Chondrocyte (in vitro differentiated cells): Measurements from ENCODE around the gene CYREN. TPM values are rescaled to one million over a fixed set of nuclear protein-coding genes. Genes with fewer than 3 reads are reported as not detected.

Source experiments
- DNase-seq: peaks from one replicate; pipeline ENCODE4 v3.0.0; 2021; ENCODE audit warnings: mixed read lengths, low spot score
- H3K27ac Mint-ChIP-seq: one replicate; pipeline ENCODE4 v1.8.0; 2021; ENCODE audit warnings: mild to moderate bottlenecking, moderate library complexity, mixed read lengths; ENCODE audit not compliant: unreplicated experiment
- H3K27me3 Mint-ChIP-seq: 2 replicates; pipeline ENCODE4 v1.8.0; 2021; ENCODE audit warnings: low read depth, mixed read lengths
- H3K36me3 Mint-ChIP-seq: 2 replicates; pipeline ENCODE4 v1.8.0; 2021; ENCODE audit warnings: low read depth, mixed read lengths
- H3K4me1 Mint-ChIP-seq: 2 replicates; pipeline ENCODE4 v1.8.0; 2021; ENCODE audit warnings: low read depth, mild to moderate bottlenecking, mixed read lengths
- H3K4me3 Mint-ChIP-seq: one replicate; pipeline ENCODE4 v1.8.0; 2021; ENCODE audit warnings: mild to moderate bottlenecking, moderate library complexity, mixed read lengths; ENCODE audit not compliant: unreplicated experiment
- H3K9me3 Mint-ChIP-seq: 2 replicates; pipeline ENCODE4 v1.8.0; 2021; ENCODE audit warnings: low read depth, mixed read lengths
- CTCF ChIP-seq: fragments of 200-600 bp; sonication (generic); IDR thresholded peaks from 2 replicates; pipeline ENCODE4 v1.5.0; 2021; ENCODE audit warnings: antibody characterized with exemption, mild to moderate bottlenecking, moderate library complexity
- total RNA-seq: library from RNA; stranded (reverse); gene quantifications from 3 replicates; pipeline ENCODE4 v1.2.1, GENCODE V29; 2021

Gene CYREN
- total RNA-seq, 1 donor from 2014 or later, result 30.2 TPM

- Mint-ChIP-seq H3K9me3 (no peaks in the 10 kb centered on the region), H3K36me3 (peaks cover 33% of the 10 kb centered on the region), H3K27me3 (no peaks in the 10 kb centered on the region), H3K27ac (peak overlapping the region; percentile 5), H3K4me1 (peaks cover 27% of the 10 kb centered on the region), H3K4me3 (no peak overlapping the region)
- no peak for TF ChIP-seq CTCF
- DNase-seq, result no peak
These were observed 24.6 kb upstream of the CYREN start for GRCh38 chr7:135195156-135195555.

GRCh38 chr7:135194494-135195095, 24.1 kb upstream of the CYREN start:
- DNase-seq, result no peak
- Mint-ChIP-seq H3K4me3 (no peak overlapping the region), H3K9me3 (no peaks in the 10 kb centered on the region), H3K27me3 (no peaks in the 10 kb centered on the region), H3K27ac (peak overlapping the region; percentile 83), H3K36me3 (peaks cover 34% of the 10 kb centered on the region), H3K4me1 (peaks cover 27% of the 10 kb centered on the region)
- TF ChIP-seq CTCF, result no peak

- Mint-ChIP-seq H3K27ac (peak overlapping the region; percentile 83), H3K36me3 (peaks cover 39% of the 10 kb centered on the region), H3K27me3 (no peaks in the 10 kb centered on the region), H3K4me1 (peaks cover 27% of the 10 kb centered on the region), H3K4me3 (no peak overlapping the region), H3K9me3 (no peaks in the 10 kb centered on the region)
- TF ChIP-seq CTCF, result no peak
- DNase-seq, result no peak
These were observed 23.1 kb upstream of the CYREN start for GRCh38 chr7:135193615-135194081.

GRCh38 chr7:135192914-135193536, 22.5 kb upstream of the CYREN start:
- H3K36me3 Mint-ChIP-seq, result peaks cover 43% of the 10 kb centered on the region
- no peaks in the 10 kb centered on the region for H3K27me3 Mint-ChIP-seq
- H3K9me3 Mint-ChIP-seq, result no peaks in the 10 kb centered on the region
- no peak for TF ChIP-seq CTCF
- peak overlapping the region; percentile 15 for H3K27ac Mint-ChIP-seq
- H3K4me3 Mint-ChIP-seq, result no peak overlapping the region
- DNase-seq, result no peak
- H3K4me1 Mint-ChIP-seq, result peaks cover 27% of the 10 kb centered on the region

GRCh38 chr7:135190703-135191102, 20.2 kb upstream of the CYREN start:
- Mint-ChIP-seq H3K27me3 (no peaks in the 10 kb centered on the region), H3K36me3 (peaks cover 44% of the 10 kb centered on the region), H3K4me3 (no peak overlapping the region)

More at GRCh38 chr7:135190703-135191102, 20.2 kb upstream of the CYREN start:
- Mint-ChIP-seq H3K27ac (no peak overlapping the region), H3K4me1 (peaks cover 27% of the 10 kb centered on the region), H3K9me3 (no peaks in the 10 kb centered on the region)
- no peak for DNase-seq
- no peak for TF ChIP-seq CTCF
